ENCODE results near the gene ZNF428. TPM values are rescaled to one million over a fixed set of nuclear protein-coding genes. Genes with fewer than 3 reads are reported as not detected.
A peak's percentile ranks its signal among the peaks of the same experiment; 100 is the strongest.

The ZNF428 gene
- total RNA-seq, 1 donor from 2014 or later: 18.5 TPM

DNA sequence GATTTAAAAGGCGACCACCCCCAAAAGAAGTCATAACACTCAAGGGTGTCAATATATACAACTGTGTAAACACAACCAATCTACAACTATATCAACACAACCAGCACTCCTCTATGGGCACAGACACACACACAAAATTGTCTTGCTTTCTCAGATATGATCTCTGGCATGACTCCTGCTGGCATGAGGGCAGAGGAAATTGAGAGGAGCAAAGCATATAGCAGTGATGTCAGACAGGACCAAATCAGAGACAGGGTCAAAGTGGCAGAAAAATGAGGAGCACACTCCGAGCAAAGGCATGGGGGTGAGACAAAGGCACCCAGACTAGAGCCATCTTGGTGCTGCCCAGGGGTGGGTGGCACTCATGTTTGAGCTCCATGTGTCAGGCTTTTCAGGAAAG is 33.1 kb downstream of the ZNF428 start:
- Histone ChIP-seq H3K4me1 (no peaks in the 10 kb centered on the region), H3K9ac (no peak overlapping the region), H3F3A (ENCODE audit: low read depth) (peaks cover 11% of the 10 kb centered on the region), H3K9me3 (ENCODE audit: low read depth) (no peaks in the 10 kb centered on the region), H3K27me3 (no peaks in the 10 kb centered on the region), H3K36me3 (no peaks in the 10 kb centered on the region), H4K20me1 (ENCODE audit: low read depth) (peaks cover 5% of the 10 kb centered on the region), H3K4me2 (no peak overlapping the region), H3K79me2 (ENCODE audit: low read depth) (no peaks in the 10 kb centered on the region), H3K4me3 (no peak overlapping the region), H3K27ac (no peak overlapping the region), H2AFZ (replicated peaks) (no peak overlapping the region)
- no peaks in the 10 kb centered on the region for H3K9me3 Mint-ChIP-seq
- TF ChIP-seq, protein P1, sequence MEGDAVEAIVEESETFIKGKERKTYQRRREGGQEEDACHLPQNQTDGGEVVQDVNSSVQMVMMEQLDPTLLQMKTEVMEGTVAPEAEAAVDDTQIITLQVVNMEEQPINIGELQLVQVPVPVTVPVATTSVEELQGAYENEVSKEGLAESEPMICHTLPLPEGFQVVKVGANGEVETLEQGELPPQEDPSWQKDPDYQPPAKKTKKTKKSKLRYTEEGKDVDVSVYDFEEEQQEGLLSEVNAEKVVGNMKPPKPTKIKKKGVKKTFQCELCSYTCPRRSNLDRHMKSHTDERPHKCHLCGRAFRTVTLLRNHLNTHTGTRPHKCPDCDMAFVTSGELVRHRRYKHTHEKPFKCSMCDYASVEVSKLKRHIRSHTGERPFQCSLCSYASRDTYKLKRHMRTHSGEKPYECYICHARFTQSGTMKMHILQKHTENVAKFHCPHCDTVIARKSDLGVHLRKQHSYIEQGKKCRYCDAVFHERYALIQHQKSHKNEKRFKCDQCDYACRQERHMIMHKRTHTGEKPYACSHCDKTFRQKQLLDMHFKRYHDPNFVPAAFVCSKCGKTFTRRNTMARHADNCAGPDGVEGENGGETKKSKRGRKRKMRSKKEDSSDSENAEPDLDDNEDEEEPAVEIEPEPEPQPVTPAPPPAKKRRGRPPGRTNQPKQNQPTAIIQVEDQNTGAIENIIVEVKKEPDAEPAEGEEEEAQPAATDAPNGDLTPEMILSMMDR (IDR thresholded peaks at IDR 0.05): no peak
- TF ChIP-seq EZH2 (IDR thresholded peaks at IDR 0.05) (no peak), EZH2phosphoT487 (IDR thresholded peaks at IDR 0.05) (no peak)
- no peak overlapping the region for H3K27ac Mint-ChIP-seq
- H3K36me3 Mint-ChIP-seq: peaks cover 16% of the 10 kb centered on the region
- H3K4me3 Mint-ChIP-seq: no peak overlapping the region
- H3K27me3 Mint-ChIP-seq (ENCODE audit: insufficient read depth, low read depth): peaks cover 4% of the 10 kb centered on the region
- H3K4me1 Mint-ChIP-seq: peaks cover 7% of the 10 kb centered on the region
- no peak for DNase-seq (ENCODE audit: low spot score)

DNA sequence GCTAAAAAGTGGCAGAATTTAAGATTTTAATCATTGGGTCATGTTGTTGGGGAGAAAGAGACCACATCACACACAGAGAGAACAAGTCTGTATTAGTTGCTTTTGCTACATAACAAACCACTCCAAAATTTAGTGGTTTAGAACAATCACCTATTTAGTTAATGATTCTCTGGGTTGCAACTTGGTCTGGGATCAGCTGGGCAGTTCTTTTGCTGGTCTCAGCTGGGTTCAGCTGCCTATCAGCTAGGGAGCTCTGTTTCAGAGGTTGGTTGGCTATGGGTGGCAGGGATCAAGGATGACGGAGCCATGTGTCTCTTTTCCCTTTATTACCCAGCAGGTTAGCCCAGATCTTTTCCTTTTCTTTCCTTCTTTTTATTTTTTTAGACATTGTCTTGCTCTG is 34.9 kb downstream of the ZNF428 start:
- TF ChIP-seq, protein P1 (IDR thresholded peaks at IDR 0.05): no peak
- TF ChIP-seq EZH2phosphoT487 (IDR thresholded peaks at IDR 0.05) (no peak), EZH2 (IDR thresholded peaks at IDR 0.05) (no peak)
- no peak overlapping the region for H3K4me3 Mint-ChIP-seq
- H3K4me1 Mint-ChIP-seq: peaks cover 16% of the 10 kb centered on the region
- no peaks in the 10 kb centered on the region for H3K9me3 ChIP-seq (ENCODE audit: low read depth)
- no peak overlapping the region for H3K9ac ChIP-seq
- H3K27me3 Mint-ChIP-seq (ENCODE audit: insufficient read depth, low read depth): peaks cover 4% of the 10 kb centered on the region
- peaks cover 7% of the 10 kb centered on the region for H3K79me2 ChIP-seq (ENCODE audit: low read depth)
- DNase-seq (ENCODE audit: low spot score): no peak
- H3K36me3 Mint-ChIP-seq: peaks cover 14% of the 10 kb centered on the region
- no peak overlapping the region for H3K4me2 ChIP-seq
- no peak overlapping the region for H3K4me3 ChIP-seq
- no peak overlapping the region for H2AFZ ChIP-seq (replicated peaks)
- H3K27ac ChIP-seq: no peak overlapping the region
- H4K20me1 ChIP-seq (ENCODE audit: low read depth): no peaks in the 10 kb centered on the region
- H3K4me1 ChIP-seq: peaks cover 6% of the 10 kb centered on the region
- H3K27me3 ChIP-seq: no peaks in the 10 kb centered on the region
- H3K36me3 ChIP-seq: no peaks in the 10 kb centered on the region
- H3F3A ChIP-seq (ENCODE audit: low read depth): peaks cover 11% of the 10 kb centered on the region
- peak overlapping the region; percentile 84 for H3K27ac Mint-ChIP-seq
- H3K9me3 Mint-ChIP-seq: no peaks in the 10 kb centered on the region

DNA sequence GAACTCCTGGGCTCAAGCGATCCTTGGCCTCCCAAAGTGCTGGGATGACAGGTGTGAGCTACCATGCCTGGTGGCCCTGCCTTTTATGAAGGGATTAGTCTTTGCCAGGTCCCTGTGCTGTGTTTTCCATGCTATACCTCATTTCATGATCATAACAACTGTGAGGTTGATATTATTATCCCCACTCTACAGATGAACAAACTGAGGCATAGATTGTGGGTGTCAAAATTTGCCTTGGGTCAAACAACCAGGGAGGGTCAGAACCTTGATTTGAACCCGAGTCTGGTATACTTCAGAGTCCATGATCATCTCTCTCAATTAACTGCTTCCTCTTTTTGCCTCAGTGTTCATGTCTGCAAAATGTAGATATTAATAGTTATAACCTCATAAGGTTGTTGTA is 36.9 kb downstream of the ZNF428 start:
- Mint-ChIP-seq H3K27ac (no peak overlapping the region), H3K4me3 (no peak overlapping the region), H3K4me1 (peaks cover 23% of the 10 kb centered on the region), H3K36me3 (peaks cover 17% of the 10 kb centered on the region), H3K27me3 (ENCODE audit: insufficient read depth, low read depth) (peaks cover 4% of the 10 kb centered on the region), H3K9me3 (peaks cover 2% of the 10 kb centered on the region)
- Histone ChIP-seq H2AFZ (replicated peaks) (no peak overlapping the region), H3K9me3 (ENCODE audit: low read depth) (no peaks in the 10 kb centered on the region), H3K79me2 (ENCODE audit: low read depth) (peaks cover 18% of the 10 kb centered on the region), H3K27ac (no peak overlapping the region), H3K9ac (no peak overlapping the region), H3K36me3 (no peaks in the 10 kb centered on the region), H3K4me3 (no peak overlapping the region), H3K27me3 (no peaks in the 10 kb centered on the region), H3K4me2 (no peak overlapping the region), H4K20me1 (ENCODE audit: low read depth) (no peaks in the 10 kb centered on the region), H3K4me1 (peaks cover 6% of the 10 kb centered on the region), H3F3A (ENCODE audit: low read depth) (peaks cover 11% of the 10 kb centered on the region)
- DNase-seq (ENCODE audit: low spot score): no peak
- TF ChIP-seq, protein P1 (IDR thresholded peaks at IDR 0.05): no peak
- TF ChIP-seq EZH2phosphoT487 (IDR thresholded peaks at IDR 0.05) (no peak), EZH2 (IDR thresholded peaks at IDR 0.05) (no peak)

Measured in neural progenitor cell (in vitro differentiated cells).